ENCODE results near the gene ZPBP. TPM values are rescaled to one million over a fixed set of nuclear protein-coding genes. Genes with fewer than 3 reads are reported as not detected.

The ZPBP gene
- polyA plus RNA-seq, 2 of the 4 experiments (the other 2 are of a cell fraction) = not detected

DNA sequence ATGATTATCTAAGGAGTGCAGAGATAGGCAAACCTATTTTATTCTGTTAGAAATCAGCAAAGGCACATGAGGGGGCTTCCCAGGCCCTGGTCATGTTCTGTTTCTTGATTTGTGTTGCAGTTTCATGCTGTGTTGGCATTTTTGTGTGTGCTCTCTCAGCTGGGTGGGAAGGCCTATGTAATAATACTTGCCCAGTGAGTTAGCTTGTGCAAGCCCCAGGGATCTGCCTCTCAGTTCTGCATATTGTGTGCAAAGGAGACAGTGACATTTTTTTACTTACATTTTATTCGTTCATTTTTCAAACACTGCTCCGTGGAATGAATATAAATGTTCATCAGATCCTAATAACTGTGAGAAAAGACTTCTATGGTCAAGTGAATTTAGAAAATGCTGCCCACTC, 200.6 kb downstream of the ZPBP start:
- TF ChIP-seq MAFK (IDR thresholded peaks at IDR 0.05; ENCODE audit: partially characterized antibody) (peak; percentile 25), CBX8 (IDR thresholded peaks at IDR 0.05) (no peak)
- Histone ChIP-seq H3K4me2 (no peak overlapping the region), H3K9me3 (no peaks in the 10 kb centered on the region), H3K4me1 (no peaks in the 10 kb centered on the region), H3K27ac (no peak overlapping the region), H3K4me3 (no peak overlapping the region)
- ChIA-PET POLR2A (no interaction called here), CTCF (no interaction called here)
- FAIRE-seq (no peak), ATAC-seq (no peak), DNase-seq (ENCODE audit: low read depth in 1 of 2, low spot score in 1 of 2) (no peak)
- WGBS (ENCODE audit: missing lambda C conversion rate) = 1% methylated on average over 2 of the region's 2 CpGs

Other genes with a start within 250 kb of the ZPBP start
- gene IKZF1, start 211.5 kb upstream of the ZPBP start, polyA plus RNA-seq (2011; rRNA removed) = not detected in 2 replicates
- not detected in 3 replicates for gene IKZF1, start 211.5 kb upstream of the ZPBP start, polyA plus RNA-seq (2017; fragmentation: RNase III; extraction: RNeasy Plus Mini Kit Qiagen cat#74134 plus additional on column Dnase treatment)

Measured in A549 (cell line).